Stimulated activated naive CD4-positive, alpha-beta T cell treated with Interleukin-2 at 50 U/mL for 16 hours (primary cell): Measurements from ENCODE around the gene CNBD2.
A peak's percentile ranks its signal among the peaks of the same experiment; 100 is the strongest.
"Not testable (repeated sequence)": the region's sequence is repeated elsewhere in the genome, so short reads cannot be mapped to it uniquely, and the experiment has no call there.

Experiments
- DNase-seq: peaks from one replicate; lab custom pipeline; 2025; lab: John Stamatoyannopoulos, UW

Gene CNBD2

DNA sequence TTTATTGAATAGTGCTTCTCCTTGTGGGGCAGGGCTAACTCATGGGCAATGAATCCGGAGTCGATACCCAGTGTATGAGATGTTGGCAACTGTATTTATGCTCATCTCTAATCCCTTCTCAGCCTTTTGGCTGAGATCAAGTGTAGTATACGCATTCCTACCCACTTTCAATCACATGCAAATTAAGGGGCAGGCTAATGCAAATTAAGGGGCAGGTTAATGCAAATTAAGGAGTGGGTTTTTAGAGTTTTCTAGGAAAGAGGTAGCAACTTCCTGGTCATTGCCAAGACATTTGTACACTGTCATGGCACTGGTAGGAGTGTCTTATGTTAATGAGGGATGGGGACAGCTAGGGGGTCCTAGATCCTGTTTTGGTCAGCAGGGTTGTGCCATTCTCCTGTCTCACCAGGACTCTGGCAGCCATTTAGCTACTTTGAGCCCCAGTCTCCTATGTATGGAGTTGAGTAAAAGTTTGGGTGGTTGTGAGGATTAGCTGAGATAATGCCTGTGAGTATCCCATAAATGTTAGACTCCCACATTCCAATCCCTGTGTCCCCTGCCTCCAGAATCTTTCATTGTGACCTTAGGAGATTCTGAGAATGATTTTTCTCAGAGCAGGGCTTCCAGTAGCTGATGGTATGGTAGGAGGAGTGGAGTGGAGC is at the start of gene CNBD2:
Gene CNBD2 (plus strand): TSS at position 612 of the 662 bp plus-strand sequence. CDS start 173 bp downstream, outside the sequence.
- DNase-seq: no peak

DNA sequence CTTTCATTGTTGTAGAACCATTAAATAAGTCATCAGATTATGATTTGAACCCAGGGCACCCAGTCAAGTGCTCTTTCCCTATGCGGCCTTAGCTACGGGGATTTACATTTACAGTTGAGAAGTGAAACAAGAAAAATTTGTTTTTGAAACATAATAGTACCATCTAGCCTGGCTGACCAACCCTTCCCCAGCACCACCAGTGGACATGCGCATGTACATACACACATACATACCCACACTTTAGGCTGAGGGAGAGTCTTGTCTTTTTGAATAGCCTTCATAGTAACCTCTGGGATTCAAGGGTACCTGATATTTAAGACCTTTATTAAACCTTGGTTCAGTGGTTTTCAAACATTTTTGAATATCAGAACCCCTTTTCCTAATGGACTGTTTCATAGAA is 47.9 kb upstream of the CNBD2 start:
- DNase-seq: no peak

DNA sequence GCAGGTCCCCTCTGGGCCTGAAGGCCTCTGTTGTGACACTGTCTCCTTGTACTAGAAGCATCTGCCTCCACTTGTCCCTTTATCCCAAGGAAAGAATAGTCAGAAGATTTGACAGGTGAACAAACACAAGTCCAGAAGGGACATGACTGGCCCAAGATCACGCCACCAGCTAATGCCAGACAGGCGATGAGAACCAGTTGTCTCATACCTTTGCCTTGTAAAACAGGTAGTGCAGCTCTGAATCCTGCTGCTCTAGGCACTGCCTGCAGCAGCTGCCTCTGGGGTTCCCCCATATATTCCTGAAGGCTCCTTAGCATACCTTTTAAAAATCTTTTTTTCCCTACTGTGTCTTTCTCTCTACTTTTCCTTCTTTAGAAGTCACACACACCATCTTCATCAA is 39.1 kb upstream of the CNBD2 start:
- no peak for DNase-seq

DNA sequence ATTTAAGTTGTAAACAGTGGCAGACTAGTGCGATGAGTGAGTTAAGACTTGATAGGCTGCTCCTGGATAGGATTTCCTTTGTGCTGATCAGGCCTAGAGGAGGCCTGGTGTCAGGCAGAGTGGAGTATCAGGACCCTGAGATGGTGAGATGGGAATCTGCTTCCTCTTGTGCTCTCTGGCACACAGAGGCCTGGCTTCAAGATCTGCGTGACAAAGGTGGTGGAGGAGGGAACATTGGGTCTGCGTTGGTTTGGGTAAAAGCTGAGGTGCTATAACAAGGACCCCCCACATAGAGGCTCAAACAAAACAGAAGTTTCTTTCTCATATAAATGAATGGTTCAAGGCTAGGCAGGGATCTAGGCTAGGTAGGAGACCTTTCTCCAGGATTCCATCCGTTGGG is 34.3 kb upstream of the CNBD2 start:
- DNase-seq: no peak

DNA sequence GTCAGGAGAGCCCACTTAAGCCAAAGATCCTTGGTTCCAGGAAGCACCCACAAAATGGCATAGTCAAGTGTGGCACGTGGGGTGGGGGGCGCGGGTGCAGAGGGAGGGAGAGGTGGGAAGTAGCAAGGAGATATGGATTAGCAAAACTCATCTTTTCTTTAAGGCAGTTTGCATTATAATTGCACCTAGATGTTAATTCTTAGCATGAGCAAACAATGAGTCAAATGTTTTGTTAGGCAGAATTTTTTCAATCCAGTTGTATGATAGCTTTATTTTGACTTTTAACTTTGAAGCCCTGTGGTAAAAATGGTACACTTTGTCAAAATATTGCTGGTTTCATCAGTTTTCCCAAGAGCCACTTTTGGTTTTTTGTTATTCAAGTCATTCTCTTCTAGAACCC is 29.1 kb upstream of the CNBD2 start:
- no peak for DNase-seq

DNA sequence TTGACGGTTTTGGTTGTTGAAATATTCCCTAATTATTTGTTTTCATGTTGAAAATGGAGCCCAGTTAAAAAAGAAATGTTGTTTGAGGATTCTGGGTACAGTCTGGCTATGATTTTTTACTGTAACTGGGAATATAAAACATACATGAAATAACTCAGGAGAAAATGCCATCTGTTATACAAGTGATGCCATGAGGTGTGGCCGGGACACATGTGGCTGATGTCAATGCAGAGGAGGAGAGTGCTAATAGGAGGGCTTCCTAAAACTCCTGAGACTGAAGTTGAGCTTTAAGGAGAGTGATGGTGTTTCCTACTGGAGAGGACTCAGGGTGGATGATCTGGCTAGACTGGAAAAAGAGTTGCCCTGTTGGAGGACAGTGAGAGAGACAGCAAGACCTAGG is 26.8 kb upstream of the CNBD2 start:
- DNase-seq: no peak

DNA sequence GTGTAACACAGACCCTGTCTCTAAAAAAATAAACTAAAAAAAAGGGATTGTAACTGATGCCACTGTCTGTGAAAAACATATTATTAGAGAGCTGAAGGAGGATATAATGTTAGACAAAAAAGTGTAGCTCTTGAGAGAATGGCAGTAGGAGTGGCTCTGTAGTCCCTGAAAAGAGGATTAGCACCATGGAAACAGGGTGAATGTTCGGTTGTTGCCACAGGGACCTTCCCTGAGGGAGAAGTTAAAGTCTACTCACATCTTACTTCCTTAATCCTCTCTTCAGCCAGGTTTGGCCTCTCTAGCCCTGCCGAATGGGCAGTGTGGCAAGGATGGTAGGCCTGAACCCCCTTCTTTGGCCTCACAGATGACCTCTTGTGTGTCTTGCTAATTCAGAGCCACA is 26.1 kb upstream of the CNBD2 start:
- DNase-seq: no peak

DNA sequence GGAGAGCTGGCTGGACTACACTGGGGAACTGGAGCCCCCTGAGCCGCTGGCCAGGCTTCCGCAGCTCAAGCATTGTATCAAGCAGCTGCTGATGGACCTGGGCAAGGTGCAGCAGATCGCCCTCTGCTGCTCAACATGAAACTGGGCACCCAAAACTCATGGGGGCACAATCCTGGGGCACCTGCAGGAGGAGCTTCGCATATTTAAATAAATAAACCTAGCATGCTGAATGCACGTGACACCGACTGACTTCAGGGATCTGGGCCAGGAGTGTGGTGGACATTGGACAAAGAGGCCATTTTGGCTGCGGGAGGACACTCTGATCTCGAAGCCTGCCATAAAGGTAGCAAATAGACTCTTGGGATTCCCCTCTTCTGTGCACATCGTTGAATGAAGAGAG is 20.9 kb upstream of the CNBD2 start:
- DNase-seq: peak; percentile 4

DNA sequence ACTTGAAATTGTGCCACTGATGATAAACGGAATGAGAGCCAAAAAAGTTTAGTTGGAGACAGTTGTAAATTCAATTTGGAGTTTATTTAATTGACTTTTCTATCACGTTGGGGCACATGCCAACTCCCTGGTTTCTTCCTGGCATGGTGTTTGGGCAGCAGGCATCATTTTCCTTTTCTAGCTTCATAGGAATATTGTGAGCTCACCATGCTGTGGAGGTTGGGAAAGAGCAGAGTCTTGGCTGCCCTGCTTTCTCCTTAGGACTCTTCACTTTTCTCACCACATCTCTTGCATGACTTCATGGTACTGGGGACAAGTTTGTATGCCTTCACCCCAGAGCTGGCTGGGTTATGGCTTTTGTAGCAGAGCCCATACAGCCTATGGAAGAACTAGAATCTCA is 20.5 kb upstream of the CNBD2 start:
- DNase-seq: no peak

DNA sequence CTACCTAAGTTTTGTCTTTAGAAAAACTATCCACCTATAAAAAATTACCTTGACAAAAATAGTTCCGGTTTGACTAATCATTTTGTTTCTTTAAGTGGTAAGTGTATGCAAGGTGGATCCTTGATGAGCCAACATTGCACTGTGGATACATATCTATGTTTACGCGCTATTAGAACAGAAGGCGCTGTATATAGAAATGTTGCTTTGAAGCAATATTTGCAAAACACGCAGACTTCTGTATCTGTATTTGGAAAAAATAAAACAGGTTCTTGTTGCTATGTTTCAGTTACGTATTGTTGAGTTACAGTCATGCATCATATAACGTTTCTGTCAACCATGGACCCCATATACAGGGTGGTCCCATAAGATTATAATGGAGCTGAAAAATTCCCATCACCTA is 18.3 kb upstream of the CNBD2 start:
- DNase-seq: no peak

DNA sequence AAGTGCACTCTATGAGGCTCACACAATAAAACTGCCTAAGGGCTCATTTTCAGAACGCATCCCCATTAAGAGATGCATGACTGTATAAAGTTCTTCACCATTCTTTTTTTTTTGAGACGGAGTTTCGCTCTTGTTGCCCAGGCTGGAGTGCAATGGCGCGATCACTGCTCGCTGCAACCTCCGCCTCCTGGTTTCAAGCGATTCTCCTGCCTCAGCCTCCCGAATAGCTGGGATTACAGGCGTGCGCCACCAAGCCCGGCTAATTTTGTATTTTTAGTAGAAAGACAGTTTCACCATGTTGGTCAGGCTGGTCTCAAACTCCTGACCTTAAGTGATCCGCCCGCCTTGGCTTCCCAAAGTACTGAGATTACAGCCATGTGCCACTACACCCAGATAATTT is 16.3 kb upstream of the CNBD2 start:
- DNase-seq: not testable (repeated sequence)

DNA sequence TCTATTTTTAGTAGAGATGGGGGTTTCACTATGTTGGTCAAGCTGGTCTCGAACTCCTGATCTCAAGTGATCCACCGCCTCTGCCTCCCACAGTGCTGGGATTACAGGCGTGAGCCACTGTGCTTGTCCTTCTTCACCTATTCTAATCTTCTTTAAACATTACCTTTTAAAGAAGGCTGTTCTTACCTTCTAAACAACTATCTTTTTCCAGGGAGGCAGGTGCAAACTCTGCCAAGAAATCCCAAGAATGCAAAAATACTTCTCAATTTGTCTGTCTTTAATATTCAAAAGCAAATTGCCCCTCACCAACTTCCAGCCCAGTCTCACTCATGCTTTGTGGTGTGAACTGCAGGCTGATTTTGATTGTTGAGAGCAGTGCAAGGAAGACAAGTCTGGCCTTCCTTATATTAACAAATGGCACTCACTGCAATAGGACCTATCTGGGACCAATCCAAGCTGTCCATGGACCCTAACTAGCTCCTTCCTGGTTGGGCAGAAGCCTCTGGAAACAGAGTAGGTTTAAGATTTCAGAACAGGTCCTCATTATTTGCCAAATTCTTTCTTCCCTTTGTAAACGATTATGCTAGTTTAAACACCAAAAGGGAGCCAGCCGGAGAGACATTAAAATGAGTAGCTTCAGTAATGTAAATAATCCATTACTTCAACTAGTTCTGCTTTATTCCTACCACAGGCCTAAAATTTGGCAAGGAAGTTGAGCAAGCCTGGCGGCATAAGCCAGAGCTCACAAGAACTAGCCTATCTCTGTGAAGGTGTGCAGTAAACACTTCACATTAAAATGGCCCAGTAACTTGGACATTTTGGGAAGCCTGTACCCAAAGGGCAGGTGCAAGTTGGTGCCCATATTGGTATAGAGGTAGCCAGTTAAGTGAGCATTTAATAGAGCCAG is 15.7 kb upstream of the CNBD2 start:
- DNase-seq: no peak

DNA sequence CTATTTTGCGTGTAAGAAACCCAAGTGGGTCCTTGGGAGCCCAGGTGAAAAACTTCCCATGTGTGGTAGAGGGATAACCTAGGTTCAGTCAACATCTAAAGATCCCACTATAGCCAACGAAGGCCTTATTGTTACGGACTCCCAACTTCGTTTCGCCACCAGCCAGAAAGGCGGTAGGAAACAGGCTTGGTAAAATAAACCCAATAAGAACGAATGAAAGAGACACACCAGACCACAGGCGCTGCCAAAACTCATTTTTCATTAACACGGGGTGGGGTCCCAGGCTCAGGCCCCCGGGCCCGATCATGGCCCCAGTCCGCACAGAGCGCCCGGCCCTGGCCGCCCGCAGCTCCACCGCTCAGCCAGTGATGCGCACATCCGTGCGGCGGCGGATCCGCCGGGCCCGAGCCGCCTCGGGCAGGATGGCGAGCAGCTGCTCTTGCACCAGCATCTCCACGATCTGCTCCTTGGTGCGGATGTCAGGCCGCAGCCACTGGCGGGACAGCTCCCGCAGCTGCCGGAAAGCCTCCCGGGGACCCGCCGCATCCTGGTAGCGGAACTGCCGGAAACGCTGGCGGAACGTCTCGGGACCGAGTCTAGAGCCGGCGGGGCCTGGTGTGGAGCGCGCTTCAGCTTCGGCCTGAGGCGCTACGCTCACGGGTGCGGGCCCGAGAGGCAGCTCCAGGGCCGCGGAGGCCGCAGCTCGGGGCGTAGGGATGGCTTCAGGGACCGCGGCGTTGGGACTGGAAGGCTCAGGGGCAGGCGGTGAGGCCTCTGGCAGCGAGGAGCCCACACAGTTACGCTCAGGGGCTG is 14.8 kb upstream of the CNBD2 start:
- peak; percentile 58 for DNase-seq

DNA sequence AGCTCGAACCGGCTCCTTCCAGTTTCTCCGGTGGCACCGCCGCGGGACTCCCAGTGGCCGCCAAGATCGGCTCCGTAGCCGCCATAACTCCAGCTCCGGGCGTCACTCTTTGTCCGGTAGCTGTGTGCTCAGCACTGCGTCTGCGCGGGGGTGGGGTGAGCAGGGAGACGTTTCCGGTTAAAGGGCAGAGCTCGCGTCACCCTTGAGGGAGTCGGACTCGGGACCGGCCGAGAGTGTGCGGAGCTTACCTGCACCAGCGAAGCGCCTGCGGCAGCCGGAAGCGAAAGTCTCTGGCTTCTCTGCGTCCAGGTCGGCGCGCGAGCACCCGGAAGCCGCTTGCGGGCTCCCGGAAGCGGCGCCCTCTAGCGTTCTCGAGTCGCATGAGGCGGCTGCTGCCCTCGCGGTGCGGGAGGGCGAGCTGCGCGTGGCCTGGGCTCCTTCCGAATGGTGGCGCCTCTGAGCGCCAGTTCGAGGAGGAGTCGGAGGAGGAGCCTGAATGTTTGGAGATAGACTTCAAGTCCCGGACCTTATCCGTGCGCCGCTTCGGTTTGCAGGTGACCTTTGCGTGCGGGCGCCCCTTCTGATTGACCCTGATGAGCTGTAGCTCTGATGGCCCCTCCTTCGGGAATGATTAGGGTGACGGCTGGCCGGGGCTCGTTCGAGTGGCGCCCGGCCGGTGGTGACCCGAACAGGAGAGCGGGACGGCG is 14.0 kb upstream of the CNBD2 start, which contains the start of gene SCAND1:
Gene SCAND1 (minus strand): TSS at position 303 of the 707 bp plus-strand sequence. CDS start 218 bp downstream, at position 85.
- peak; percentile 98 for DNase-seq

DNA sequence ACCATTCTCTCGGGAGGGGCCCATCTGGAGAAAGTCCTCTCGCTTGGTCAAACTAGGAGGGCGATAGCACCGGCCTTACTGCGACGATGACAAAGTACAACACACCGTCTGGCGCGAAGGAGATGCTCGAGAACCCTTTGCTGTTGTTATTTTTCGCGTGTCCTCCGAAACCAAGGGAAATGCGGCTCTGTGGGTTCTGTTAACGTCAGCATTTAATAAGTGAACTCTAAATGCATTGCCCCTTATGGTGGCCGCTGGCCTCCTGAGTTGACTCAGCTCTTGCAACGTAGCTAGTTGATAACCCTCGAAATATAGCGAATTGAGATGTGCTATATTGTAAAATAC is 13.5 kb upstream of the CNBD2 start:
- no peak for DNase-seq

DNA sequence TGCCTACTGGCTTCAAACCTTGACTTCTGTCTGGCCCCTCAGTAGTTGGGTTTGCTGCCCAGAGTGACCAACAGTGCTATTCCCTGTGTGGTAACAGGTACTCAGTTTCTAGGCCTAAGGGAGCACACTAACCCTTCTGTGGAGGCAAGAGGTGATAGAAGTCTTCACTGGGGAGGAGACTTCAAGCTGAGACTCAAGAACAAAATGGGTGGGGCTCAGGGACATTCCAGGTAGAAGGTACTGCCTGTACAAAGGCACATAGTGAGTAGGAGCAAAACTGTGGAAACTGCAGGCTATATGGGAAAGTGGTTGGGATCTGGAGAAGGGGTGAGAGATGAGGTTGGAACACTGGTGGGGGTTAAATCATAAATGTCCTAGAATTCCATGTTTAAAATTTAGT is 11.8 kb upstream of the CNBD2 start:
- no peak for DNase-seq

DNA sequence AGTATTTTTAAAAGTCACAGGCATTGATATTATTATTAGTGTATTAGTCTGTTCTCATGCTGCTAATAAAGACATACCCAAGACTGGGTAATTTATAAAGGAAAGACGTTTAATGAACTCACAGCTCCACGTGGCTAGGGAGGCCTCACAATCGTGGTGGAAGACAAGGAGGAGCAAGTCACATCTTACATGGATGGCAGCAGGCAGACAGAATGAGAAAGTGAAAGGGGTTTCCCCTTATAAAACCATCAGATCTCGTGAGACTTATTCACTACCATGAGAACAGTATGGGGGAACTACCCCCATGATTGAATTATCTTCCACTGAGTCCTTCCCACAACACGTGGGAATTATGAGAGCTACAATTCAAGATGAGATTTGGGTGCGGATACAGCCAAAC is 9.1 kb upstream of the CNBD2 start:
- DNase-seq: not testable (repeated sequence)

DNA sequence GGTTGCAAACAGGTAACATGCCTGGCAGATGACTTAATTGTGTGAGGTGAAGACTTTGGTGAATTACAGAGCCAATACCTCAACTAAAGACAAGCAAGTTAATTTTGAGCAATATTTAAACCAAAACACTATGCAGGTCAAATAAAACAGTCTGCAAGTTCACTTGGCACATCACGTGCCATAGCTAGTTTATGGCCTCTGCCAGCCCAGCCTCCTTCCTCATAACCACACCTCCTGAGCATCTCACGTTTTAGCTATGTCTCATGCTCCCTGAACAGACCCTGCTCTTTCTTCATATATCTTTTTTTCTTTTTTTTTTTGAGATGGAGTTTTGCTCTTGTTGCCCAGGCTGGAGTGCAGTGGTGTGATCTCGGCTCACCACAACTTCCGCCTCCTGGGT is 4.5 kb upstream of the CNBD2 start:
- DNase-seq: no peak

DNA sequence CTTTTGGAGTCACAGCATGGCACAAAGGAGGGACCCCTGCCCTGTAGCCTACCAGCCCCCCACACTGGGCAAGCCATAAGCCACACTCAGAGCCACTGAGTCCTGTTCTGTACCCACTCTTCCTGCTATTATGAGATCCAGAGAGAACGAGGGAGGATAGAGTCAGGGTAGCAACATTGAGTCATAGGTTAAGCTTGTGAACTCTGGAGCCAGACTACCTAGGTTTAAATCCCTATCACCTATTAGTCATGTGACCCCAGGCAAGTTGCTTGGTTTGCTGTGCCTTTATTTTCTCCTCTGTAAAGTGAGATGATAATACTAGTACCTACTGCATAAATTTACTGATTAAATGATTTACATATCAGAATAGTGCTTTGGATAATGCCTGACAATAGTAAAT is 540 bp downstream of the CNBD2 start:
- DNase-seq: no peak

DNA sequence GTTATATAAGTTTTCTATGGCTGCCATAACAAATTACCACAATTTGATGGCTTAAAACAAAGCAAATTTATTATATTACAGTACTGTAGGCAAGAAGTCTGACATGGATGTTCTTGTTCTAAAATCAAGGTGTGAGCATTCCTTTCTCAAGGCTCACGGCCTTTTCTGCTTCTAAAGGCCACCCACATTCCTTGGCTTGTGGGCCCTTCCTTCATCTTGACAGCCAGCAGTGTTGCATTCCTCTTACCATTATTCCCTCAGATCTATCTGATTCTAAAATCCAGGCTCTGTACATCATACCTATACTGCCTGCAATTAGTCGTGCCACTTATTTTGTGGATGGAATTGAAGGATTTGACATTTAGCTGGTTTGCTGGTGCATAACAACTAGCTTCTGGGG is 3.6 kb downstream of the CNBD2 start:
- no peak for DNase-seq

DNA sequence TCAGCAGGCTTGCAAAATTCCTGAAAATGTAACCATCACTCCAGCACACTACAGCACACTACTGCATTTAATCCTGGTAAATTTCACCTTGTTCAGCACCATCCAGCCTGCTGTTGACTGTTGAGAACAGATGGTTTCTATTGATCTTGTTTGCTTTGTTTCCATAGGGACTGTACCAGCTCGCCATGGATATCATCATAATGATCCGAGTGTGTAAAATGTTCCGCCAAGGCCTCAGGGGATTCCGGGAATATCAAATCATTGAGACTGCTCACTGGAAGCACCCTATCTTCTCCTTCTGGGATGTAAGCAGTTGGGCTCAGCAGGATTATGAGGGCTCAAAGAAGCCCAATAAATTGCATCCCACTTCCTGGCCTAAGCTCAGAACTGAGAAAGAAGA is 4.1 kb downstream of the CNBD2 start:
- DNase-seq: no peak

DNA sequence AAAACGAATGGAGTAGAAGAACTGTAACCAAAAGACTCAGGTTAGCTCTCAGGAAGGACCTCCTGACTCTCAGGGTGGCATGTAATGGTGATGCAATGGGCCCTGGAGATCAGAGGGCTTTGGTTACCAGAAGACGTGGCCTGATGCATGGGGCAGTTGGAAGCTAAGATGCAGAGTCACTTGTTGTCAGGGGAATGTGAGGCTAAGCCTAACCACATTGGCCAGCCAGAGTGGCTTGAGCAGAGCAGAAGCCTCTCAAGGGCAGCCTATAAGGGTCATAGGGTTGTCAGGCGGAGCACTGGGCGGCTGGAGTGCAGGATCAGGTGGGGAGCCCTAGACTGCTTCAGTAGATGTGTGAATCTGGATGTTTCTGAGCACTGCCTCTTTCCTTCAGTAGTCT is 5.9 kb downstream of the CNBD2 start:
- DNase-seq: no peak
